Measurements from ENCODE around the gene ZNF655. TPM values are rescaled to one million over a fixed set of nuclear protein-coding genes. Genes with fewer than 3 reads are reported as not detected.

Gene ZNF655
- total and polyA plus RNA-seq, 2 experiments from 2014 or later, result 20.6 to 55.8 TPM

DNA sequence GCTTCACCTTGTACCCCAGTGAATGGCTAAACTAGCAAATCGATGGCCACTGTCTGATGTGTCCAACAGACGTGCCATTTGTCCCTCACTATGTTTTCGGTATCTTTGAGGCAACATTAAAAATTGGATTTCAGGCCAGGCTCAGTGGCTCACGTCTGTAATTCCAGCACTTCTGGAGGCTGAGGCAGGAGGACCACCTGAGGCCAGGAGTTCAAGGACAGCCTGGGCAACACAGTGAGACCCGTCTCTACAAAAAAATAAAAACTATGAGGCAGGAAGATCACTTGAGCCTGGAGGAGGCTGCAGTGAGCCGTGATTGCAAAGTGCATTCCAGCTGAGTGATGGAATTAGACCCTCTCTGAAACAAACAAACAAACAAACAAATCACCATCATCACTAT is 14.5 kb upstream of the ZNF655 start:
- Histone ChIP-seq H3K27ac (ENCODE audit: low read depth) (no peak overlapping the region), H3K36me3 (ENCODE audit: insufficient read depth) (0 out of 2 replicates have a peak, but pooled peaks cover 3% of the 10 kb centered on the region), H3K4me3 (no peak overlapping the region), H3F3A (replicated peaks; ENCODE audit: low read depth) (no peaks in the 10 kb centered on the region), H3K27me3 (ENCODE audit: insufficient read depth) (no peaks in the 10 kb centered on the region), H4K20me1 (replicated peaks; ENCODE audit: insufficient read depth) (no peaks in the 10 kb centered on the region), H3K9me2 (ENCODE audit: insufficient read depth) (no peaks in the 10 kb centered on the region), H2AFZ (no peak overlapping the region), H3K4me1 (ENCODE audit: insufficient read depth) (no peaks in the 10 kb centered on the region), H3K4me2 (no peak overlapping the region), H3K79me2 (replicated peaks; ENCODE audit: insufficient read depth) (no peaks in the 10 kb centered on the region)
- Mint-ChIP-seq H3K36me3 (ENCODE audit: low read depth) (peaks cover 66% of the 10 kb centered on the region), H3K27me3 (ENCODE audit: insufficient read depth, low read depth, poor library complexity) (peaks cover 4% of the 10 kb centered on the region), H3K4me3 (no peak overlapping the region), H3K9me3 (peaks cover 83% of the 10 kb centered on the region), H3K4me1 (no peaks in the 10 kb centered on the region), H3K27ac (no peak overlapping the region)
- no peak for DNase-seq (ENCODE audit: low spot score)
- no peak for ATAC-seq
- TF ChIP-seq, protein P1, sequence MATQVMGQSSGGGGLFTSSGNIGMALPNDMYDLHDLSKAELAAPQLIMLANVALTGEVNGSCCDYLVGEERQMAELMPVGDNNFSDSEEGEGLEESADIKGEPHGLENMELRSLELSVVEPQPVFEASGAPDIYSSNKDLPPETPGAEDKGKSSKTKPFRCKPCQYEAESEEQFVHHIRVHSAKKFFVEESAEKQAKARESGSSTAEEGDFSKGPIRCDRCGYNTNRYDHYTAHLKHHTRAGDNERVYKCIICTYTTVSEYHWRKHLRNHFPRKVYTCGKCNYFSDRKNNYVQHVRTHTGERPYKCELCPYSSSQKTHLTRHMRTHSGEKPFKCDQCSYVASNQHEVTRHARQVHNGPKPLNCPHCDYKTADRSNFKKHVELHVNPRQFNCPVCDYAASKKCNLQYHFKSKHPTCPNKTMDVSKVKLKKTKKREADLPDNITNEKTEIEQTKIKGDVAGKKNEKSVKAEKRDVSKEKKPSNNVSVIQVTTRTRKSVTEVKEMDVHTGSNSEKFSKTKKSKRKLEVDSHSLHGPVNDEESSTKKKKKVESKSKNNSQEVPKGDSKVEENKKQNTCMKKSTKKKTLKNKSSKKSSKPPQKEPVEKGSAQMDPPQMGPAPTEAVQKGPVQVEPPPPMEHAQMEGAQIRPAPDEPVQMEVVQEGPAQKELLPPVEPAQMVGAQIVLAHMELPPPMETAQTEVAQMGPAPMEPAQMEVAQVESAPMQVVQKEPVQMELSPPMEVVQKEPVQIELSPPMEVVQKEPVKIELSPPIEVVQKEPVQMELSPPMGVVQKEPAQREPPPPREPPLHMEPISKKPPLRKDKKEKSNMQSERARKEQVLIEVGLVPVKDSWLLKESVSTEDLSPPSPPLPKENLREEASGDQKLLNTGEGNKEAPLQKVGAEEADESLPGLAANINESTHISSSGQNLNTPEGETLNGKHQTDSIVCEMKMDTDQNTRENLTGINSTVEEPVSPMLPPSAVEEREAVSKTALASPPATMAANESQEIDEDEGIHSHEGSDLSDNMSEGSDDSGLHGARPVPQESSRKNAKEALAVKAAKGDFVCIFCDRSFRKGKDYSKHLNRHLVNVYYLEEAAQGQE (IDR thresholded peaks at IDR 0.05; ENCODE audit: unreplicated experiment), result no peak
- TF ChIP-seq, protein P2, sequence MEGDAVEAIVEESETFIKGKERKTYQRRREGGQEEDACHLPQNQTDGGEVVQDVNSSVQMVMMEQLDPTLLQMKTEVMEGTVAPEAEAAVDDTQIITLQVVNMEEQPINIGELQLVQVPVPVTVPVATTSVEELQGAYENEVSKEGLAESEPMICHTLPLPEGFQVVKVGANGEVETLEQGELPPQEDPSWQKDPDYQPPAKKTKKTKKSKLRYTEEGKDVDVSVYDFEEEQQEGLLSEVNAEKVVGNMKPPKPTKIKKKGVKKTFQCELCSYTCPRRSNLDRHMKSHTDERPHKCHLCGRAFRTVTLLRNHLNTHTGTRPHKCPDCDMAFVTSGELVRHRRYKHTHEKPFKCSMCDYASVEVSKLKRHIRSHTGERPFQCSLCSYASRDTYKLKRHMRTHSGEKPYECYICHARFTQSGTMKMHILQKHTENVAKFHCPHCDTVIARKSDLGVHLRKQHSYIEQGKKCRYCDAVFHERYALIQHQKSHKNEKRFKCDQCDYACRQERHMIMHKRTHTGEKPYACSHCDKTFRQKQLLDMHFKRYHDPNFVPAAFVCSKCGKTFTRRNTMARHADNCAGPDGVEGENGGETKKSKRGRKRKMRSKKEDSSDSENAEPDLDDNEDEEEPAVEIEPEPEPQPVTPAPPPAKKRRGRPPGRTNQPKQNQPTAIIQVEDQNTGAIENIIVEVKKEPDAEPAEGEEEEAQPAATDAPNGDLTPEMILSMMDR (conservative IDR thresholded peaks at IDR 0.05; ENCODE audit: low read depth in 2 of 2), result no peak
- TF ChIP-seq, protein P3, sequence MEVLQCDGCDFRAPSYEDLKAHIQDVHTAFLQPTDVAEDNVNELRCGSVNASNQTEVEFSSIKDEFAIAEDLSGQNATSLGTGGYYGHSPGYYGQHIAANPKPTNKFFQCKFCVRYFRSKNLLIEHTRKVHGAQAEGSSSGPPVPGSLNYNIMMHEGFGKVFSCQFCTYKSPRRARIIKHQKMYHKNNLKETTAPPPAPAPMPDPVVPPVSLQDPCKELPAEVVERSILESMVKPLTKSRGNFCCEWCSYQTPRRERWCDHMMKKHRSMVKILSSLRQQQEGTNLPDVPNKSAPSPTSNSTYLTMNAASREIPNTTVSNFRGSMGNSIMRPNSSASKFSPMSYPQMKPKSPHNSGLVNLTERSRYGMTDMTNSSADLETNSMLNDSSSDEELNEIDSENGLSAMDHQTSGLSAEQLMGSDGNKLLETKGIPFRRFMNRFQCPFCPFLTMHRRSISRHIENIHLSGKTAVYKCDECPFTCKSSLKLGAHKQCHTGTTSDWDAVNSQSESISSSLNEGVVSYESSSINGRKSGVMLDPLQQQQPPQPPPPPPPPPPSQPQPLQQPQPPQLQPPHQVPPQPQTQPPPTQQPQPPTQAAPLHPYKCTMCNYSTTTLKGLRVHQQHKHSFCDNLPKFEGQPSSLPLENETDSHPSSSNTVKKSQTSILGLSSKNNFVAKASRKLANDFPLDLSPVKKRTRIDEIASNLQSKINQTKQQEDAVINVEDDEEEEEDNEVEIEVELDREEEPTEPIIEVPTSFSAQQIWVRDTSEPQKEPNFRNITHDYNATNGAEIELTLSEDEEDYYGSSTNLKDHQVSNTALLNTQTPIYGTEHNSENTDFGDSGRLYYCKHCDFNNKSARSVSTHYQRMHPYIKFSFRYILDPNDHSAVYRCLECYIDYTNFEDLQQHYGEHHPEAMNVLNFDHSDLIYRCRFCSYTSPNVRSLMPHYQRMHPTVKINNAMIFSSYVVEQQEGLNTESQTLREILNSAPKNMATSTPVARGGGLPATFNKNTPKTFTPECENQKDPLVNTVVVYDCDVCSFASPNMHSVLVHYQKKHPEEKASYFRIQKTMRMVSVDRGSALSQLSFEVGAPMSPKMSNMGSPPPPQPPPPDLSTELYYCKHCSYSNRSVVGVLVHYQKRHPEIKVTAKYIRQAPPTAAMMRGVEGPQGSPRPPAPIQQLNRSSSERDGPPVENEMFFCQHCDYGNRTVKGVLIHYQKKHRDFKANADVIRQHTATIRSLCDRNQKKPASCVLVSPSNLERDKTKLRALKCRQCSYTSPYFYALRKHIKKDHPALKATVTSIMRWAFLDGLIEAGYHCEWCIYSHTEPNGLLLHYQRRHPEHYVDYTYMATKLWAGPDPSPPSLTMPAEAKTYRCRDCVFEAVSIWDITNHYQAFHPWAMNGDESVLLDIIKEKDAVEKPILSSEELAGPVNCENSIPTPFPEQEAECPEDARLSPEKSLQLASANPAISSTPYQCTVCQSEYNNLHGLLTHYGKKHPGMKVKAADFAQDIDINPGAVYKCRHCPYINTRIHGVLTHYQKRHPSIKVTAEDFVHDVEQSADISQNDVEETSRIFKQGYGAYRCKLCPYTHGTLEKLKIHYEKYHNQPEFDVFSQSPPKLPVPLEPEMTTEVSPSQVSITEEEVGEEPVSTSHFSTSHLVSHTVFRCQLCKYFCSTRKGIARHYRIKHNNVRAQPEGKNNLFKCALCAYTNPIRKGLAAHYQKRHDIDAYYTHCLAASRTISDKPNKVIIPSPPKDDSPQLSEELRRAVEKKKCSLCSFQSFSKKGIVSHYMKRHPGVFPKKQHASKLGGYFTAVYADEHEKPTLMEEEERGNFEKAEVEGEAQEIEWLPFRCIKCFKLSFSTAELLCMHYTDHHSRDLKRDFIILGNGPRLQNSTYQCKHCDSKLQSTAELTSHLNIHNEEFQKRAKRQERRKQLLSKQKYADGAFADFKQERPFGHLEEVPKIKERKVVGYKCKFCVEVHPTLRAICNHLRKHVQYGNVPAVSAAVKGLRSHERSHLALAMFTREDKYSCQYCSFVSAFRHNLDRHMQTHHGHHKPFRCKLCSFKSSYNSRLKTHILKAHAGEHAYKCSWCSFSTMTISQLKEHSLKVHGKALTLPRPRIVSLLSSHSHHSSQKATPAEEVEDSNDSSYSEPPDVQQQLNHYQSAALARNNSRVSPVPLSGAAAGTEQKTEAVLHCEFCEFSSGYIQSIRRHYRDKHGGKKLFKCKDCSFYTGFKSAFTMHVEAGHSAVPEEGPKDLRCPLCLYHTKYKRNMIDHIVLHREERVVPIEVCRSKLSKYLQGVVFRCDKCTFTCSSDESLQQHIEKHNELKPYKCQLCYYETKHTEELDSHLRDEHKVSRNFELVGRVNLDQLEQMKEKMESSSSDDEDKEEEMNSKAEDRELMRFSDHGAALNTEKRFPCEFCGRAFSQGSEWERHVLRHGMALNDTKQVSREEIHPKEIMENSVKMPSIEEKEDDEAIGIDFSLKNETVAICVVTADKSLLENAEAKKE (CRISPR knock-in tag; IDR thresholded peaks at IDR 0.05), result no peak
- TF ChIP-seq ZNF331 (CRISPR knock-in tag; IDR thresholded peaks at IDR 0.05; ENCODE audit: low read depth), result no peak
- no peak for TF ChIP-seq JUNB (IDR thresholded peaks at IDR 0.05; ENCODE audit: unreplicated experiment)
- no peak for TF ChIP-seq EZH2 (IDR thresholded peaks at IDR 0.05; ENCODE audit: low read depth, unreplicated experiment)
- no peak for TF ChIP-seq POLR2AphosphoS5 (IDR thresholded peaks at IDR 0.05; ENCODE audit: low read depth)
- TF ChIP-seq, protein P4, sequence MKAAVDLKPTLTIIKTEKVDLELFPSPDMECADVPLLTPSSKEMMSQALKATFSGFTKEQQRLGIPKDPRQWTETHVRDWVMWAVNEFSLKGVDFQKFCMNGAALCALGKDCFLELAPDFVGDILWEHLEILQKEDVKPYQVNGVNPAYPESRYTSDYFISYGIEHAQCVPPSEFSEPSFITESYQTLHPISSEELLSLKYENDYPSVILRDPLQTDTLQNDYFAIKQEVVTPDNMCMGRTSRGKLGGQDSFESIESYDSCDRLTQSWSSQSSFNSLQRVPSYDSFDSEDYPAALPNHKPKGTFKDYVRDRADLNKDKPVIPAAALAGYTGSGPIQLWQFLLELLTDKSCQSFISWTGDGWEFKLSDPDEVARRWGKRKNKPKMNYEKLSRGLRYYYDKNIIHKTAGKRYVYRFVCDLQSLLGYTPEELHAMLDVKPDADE (IDR thresholded peaks at IDR 0.05), result no peak
- no peak for TF ChIP-seq EZH2phosphoT487 (IDR thresholded peaks at IDR 0.05; ENCODE audit: unreplicated experiment)
- no peak for TF ChIP-seq NANOG (IDR thresholded peaks at IDR 0.05; ENCODE audit: borderline replicate concordance)
- TF ChIP-seq STAT1 (IDR thresholded peaks at IDR 0.05; ENCODE audit: unreplicated experiment), result no peak
- TF ChIP-seq ZNF114 (CRISPR knock-in tag; IDR thresholded peaks at IDR 0.05), result no peak

Measured in GM23338 (cell line).